Measurements from ENCODE around the gene GIMAP8. TPM values are rescaled to one million over a fixed set of nuclear protein-coding genes. Genes with fewer than 3 reads are reported as not detected.

GIMAP8 gene
- total RNA-seq, 4 donors from 2014 or later = 7.5 to 34.5 (median 20.0) TPM

GRCh38 chr7:150471886-150472285 is 21.5 kb downstream of the GIMAP8 start:
- no peak overlapping the region for H3K4me3 ChIP-seq (replicated peaks in 1 of 3)
- H3K36me3 ChIP-seq = no peaks in the 10 kb centered on the region
- H3K27ac ChIP-seq = peak overlapping the region in 2 of 3 donors; percentile 24 to 30
- TF ChIP-seq CTCF (IDR thresholded peaks at IDR 0.05) = no peak
- no peak for TF ChIP-seq POLR2A (IDR thresholded peaks at IDR 0.05)
- H3K9me3 ChIP-seq = no peaks in the 10 kb centered on the region
- peak; percentile 59 to 72 for DNase-seq
- intact Hi-C loops (cut with DNase I) = no loop called here
- H3K4me1 ChIP-seq = peaks cover 10 to 12% of the 10 kb centered on the region in 2 donors
- 32 to 45% methylated on average over 5 of the region's 5 CpGs for WGBS, 2 donors
- H3K27me3 ChIP-seq = no peaks in the 10 kb centered on the region

- H3K36me3 ChIP-seq = no peaks in the 10 kb centered on the region
Observed at GRCh38 chr7:150473902-150474301, 23.5 kb downstream of the GIMAP8 start.

GRCh38 chr7:150476285-150476684 is 25.9 kb downstream of the GIMAP8 start:
- intact Hi-C loops (cut with DNase I) = no loop called here
- Histone ChIP-seq H3K27ac (no peak overlapping the region), H3K27me3 (no peaks in the 10 kb centered on the region), H3K4me3 (replicated peaks in 1 of 3) (no peak overlapping the region), H3K36me3 (no peaks in the 10 kb centered on the region), H3K9me3 (no peaks in the 10 kb centered on the region), H3K4me1 (peaks cover 10 to 12% of the 10 kb centered on the region in 2 donors)
- TF ChIP-seq POLR2A (IDR thresholded peaks at IDR 0.05) = no peak
- TF ChIP-seq CTCF (IDR thresholded peaks at IDR 0.05) = no peak
- DNase-seq = no peak
- WGBS, 2 donors = 91 to 93% methylated on average over 3 of the region's 3 CpGs

More at GRCh38 chr7:150473902-150474301, 23.5 kb downstream of the GIMAP8 start:
- Histone ChIP-seq H3K27ac (no peak overlapping the region), H3K4me1 (peaks cover 10 to 12% of the 10 kb centered on the region in 2 donors), H3K4me3 (replicated peaks in 1 of 3) (no peak overlapping the region), H3K27me3 (no peaks in the 10 kb centered on the region), H3K9me3 (no peaks in the 10 kb centered on the region)
- intact Hi-C loops (cut with DNase I) = no loop called here
- 80 to 93% methylated on average over 7 of the region's 7 CpGs for WGBS, 2 donors
- TF ChIP-seq POLR2A (IDR thresholded peaks at IDR 0.05) (no peak), CTCF (IDR thresholded peaks at IDR 0.05) (no peak)
- no peak for DNase-seq

GRCh38 chr7:150476819-150477631 is 26.6 kb downstream of the GIMAP8 start:
- Histone ChIP-seq H3K4me3 (replicated peaks in 1 of 3) (no peak overlapping the region), H3K4me1 (peaks cover 5 to 7% of the 10 kb centered on the region in 2 donors), H3K27ac (no peak overlapping the region), H3K36me3 (no peaks in the 10 kb centered on the region), H3K9me3 (no peaks in the 10 kb centered on the region), H3K27me3 (no peaks in the 10 kb centered on the region)
- 89% methylated on average over 25 of the region's 25 CpGs for WGBS, 2 donors
- intact Hi-C loops (cut with DNase I) = no loop called here
- no peak for TF ChIP-seq CTCF (IDR thresholded peaks at IDR 0.05)
- no peak for TF ChIP-seq POLR2A (IDR thresholded peaks at IDR 0.05)
- no peak for DNase-seq

GRCh38 chr7:150479023-150479716 is 28.7 kb downstream of the GIMAP8 start:
- H3K9me3 ChIP-seq = no peaks in the 10 kb centered on the region
- peaks cover 0 to 3% of the 10 kb centered on the region in 2 donors for H3K4me1 ChIP-seq
- no peaks in the 10 kb centered on the region for H3K36me3 ChIP-seq
- no peak overlapping the region for H3K27ac ChIP-seq
- TF ChIP-seq POLR2A (IDR thresholded peaks at IDR 0.05) = no peak
- TF ChIP-seq CTCF (IDR thresholded peaks at IDR 0.05) = no peak
- no peak overlapping the region for H3K4me3 ChIP-seq (replicated peaks in 1 of 3)
- WGBS, 2 donors = 79 to 81% methylated on average over 3 of the region's 3 CpGs
- H3K27me3 ChIP-seq = no peaks in the 10 kb centered on the region
- no peak for DNase-seq
- intact Hi-C loops (cut with DNase I) = no loop called here
